PFSK-1 (cell line): ENCODE data around the gene DAGLA.

Experiments
- POLR2AphosphoS5 ChIP-seq: IDR thresholded peaks from 2 replicates; pipeline ENCODE4 v1.6.1; 2012; ENCODE audit warnings: low read depth, mild to moderate bottlenecking, control low read depth, low read length, moderate library complexity
- TAF1 ChIP-seq: IDR thresholded peaks from 2 replicates; pipeline ENCODE4 v1.6.1; 2012; ENCODE audit warnings: low read length, control low read depth, borderline replicate concordance; ENCODE audit not compliant: insufficient read depth

- no peak for TF ChIP-seq POLR2AphosphoS5
- no peak for TF ChIP-seq TAF1
Measured at GRCh38 chr11:61776561-61777075, 96.4 kb downstream of the DAGLA start.
